GM19455 (cell line): ENCODE measurements around the gene TNNT3.

Source experiments
- ATAC-seq: cut with Tn5 transposase; IDR thresholded peaks from one replicate; pipeline ENCODE4 v1.9.1; 2021; ENCODE audit not compliant: unreplicated experiment

The TNNT3 gene

DNA sequence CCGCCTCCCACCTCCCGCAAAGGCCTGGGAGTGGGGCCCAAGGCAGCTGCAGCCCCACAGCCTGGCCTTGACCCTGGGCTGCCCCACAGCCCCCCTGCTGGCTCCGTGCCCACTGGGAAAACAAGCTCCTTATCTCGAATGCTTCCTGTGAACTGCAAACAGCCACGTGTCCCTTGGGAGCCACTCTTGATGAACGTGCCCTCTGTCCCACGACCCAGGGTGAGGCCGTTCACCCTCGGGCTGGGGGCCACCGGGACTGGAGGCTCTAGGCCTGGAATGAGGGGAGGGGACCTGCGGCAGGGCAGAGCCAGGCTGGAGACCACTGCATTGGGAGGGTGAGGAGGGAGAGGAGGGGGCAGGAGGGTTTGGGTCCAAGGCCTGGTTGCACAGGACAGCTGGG, 68.7 kb downstream of the TNNT3 start:
- ATAC-seq: no peak
